ENCODE results near the gene PADI1. TPM values are rescaled to one million over a fixed set of nuclear protein-coding genes. Genes with fewer than 3 reads are reported as not detected.

The PADI1 gene
- total and polyA plus RNA-seq, 3 donors from 2014 or later, result 0.31 to 1.6 TPM; not detected in 1

DNA sequence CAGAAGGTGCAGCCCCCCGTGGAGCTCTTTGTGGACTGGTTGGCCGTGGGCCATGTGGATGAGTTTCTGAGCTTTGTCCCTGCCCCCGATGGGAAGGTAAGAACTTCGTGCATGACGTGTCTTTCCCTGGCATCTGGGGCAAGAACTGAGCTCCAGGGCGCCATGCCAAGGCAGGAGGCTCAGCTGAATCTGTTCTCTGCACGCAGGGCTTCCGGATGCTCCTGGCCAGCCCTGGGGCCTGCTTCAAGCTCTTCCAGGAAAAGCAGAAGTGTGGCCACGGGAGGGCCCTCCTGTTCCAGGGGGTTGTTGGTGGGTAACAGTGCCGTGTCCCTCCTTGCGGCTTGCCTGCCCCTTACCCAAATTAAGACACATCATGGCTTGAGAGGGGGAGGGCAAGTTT lies 71.6 kb downstream of the PADI1 start:
- no peak for DNase-seq
- H3K27me3 ChIP-seq, result no peaks in the 10 kb centered on the region
- H3K27ac ChIP-seq, result no peak overlapping the region
- H3K4me3 ChIP-seq, result no peak overlapping the region
- WGBS, 2 donors, result 82 to 92% methylated on average over 2 to 11 of the region's 11 CpGs
- intact Hi-C loops (cut with DNase I; ENCODE audit: low total_unique reads), result no loop called here
- no peaks in the 10 kb centered on the region for H3K9me3 ChIP-seq
- H3K4me1 ChIP-seq, result no peaks in the 10 kb centered on the region
- TF ChIP-seq, protein P1, sequence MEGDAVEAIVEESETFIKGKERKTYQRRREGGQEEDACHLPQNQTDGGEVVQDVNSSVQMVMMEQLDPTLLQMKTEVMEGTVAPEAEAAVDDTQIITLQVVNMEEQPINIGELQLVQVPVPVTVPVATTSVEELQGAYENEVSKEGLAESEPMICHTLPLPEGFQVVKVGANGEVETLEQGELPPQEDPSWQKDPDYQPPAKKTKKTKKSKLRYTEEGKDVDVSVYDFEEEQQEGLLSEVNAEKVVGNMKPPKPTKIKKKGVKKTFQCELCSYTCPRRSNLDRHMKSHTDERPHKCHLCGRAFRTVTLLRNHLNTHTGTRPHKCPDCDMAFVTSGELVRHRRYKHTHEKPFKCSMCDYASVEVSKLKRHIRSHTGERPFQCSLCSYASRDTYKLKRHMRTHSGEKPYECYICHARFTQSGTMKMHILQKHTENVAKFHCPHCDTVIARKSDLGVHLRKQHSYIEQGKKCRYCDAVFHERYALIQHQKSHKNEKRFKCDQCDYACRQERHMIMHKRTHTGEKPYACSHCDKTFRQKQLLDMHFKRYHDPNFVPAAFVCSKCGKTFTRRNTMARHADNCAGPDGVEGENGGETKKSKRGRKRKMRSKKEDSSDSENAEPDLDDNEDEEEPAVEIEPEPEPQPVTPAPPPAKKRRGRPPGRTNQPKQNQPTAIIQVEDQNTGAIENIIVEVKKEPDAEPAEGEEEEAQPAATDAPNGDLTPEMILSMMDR (IDR thresholded peaks at IDR 0.05), result no peak
- TF ChIP-seq POLR2A (IDR thresholded peaks at IDR 0.05), result no peak
- H3K36me3 ChIP-seq (ENCODE audit: low read depth, missing control alignments), result no peaks in the 10 kb centered on the region

DNA sequence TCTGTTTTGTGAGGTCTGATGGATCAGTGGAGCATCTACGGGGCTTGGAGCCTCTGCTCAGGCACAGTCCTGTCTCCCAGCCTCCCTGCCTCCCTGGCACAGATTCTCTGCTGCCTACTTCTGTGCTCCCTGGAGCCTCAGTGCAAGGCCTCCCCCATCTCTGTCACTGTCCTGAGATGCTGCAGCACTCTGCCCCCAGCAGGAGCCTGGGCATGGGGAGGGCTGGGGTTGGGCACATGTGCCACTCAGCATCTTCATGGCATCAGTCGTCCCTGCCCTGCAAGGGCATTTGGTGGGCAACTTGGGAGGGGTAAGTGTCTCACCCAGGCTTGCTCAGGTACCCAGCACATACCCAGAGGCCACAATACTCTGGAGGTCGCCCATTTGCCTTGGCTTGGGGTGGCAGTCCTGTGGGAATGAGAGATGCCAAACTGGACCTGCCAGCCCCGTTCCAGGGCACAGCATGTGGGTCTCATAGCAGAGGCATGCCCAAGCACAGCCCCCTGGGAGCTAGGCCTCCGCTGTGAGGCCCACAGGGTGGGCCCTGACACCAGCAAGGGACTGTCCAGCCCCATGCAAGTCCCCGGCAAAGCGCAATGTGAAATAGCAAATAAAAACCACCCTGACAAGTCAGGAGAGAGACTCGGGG lies 72.7 kb downstream of the PADI1 start:
- DNase-seq, result no peak
- intact Hi-C loops (cut with DNase I; ENCODE audit: low total_unique reads), result no loop called here
- no peaks in the 10 kb centered on the region for H3K36me3 ChIP-seq (ENCODE audit: low read depth, missing control alignments)
- no peak overlapping the region for H3K4me3 ChIP-seq
- H3K4me1 ChIP-seq, result no peaks in the 10 kb centered on the region
- 80 to 88% methylated on average over 4 to 8 of the region's 8 CpGs for WGBS, 2 donors
- no peak overlapping the region for H3K27ac ChIP-seq
- H3K9me3 ChIP-seq, result no peaks in the 10 kb centered on the region
- no peaks in the 10 kb centered on the region for H3K27me3 ChIP-seq
- no peak for TF ChIP-seq POLR2A (IDR thresholded peaks at IDR 0.05)
- TF ChIP-seq, protein P1 (IDR thresholded peaks at IDR 0.05), result no peak

DNA sequence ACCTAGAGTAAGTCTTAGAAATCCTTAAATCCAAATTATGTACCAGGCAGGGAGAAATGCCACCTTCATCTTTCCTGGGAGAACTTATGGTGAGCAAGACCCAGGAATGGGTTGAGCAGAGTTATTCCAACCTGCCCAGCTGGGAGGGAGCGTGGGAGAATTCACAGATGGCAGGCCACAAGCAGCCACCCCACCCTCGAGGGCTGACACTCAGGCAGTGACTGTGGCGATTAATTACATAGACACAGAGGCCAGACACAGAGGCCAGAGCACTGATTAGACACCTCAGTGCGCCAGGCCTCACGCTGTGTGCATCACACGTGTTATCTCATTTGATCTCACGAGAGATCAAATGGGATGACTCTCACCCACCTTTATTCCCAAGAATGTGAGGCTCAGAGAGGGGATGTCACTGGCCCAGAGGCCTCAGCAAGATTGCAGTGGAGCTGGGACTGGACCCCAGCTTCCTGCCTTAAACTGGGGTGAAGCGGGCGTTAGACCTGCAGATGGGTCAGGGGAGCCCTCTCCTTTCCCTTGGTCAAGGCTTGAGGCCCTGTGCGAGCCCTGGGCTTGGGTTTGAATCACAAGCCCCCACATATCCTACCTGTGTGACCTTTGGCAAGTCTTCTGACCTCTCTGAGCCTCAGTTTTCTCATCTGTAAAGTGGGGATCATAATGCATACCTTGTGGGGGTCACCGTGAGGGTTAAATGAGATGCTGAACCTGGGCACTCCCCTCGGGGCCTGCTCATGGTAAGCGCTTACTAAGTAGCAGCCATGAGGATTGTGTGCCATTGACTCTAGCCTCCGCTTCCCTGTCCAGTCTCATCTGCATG lies 74.3 kb downstream of the PADI1 start:
- TF ChIP-seq, protein P1 (IDR thresholded peaks at IDR 0.05), result no peak
- TF ChIP-seq POLR2A (IDR thresholded peaks at IDR 0.05), result no peak
- H3K27ac ChIP-seq, result no peak overlapping the region
- H3K27me3 ChIP-seq, result no peaks in the 10 kb centered on the region
- H3K9me3 ChIP-seq, result no peaks in the 10 kb centered on the region
- 87 to 91% methylated on average over 13 to 14 of the region's 14 CpGs for WGBS, 2 donors
- no peaks in the 10 kb centered on the region for H3K36me3 ChIP-seq (ENCODE audit: low read depth, missing control alignments)
- no peak for DNase-seq
- intact Hi-C loops (cut with DNase I; ENCODE audit: low total_unique reads), result no loop called here
- no peaks in the 10 kb centered on the region for H3K4me1 ChIP-seq
- H3K4me3 ChIP-seq, result no peak overlapping the region

DNA sequence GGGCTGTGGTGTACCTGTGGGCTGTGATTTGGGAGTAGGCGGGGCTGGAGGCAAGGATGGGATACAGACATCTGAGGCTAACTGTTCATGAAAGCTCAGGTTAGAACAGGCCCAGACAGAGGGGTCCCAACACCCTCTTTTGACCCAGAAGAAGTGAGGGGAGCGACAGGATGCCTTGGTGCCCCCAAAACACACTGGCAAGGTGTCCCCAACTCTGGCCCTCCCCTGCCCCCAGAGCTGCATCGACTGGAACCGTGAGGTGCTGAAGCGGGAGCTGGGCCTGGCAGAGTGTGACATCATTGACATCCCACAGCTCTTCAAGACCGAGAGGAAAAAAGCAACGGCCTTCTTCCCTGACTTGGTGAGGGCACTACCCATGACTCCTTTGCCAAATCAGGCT lies 75.5 kb downstream of the PADI1 start:
- 89 to 91% methylated on average over 6 to 7 of the region's 7 CpGs for WGBS, 2 donors
- H3K9me3 ChIP-seq, result no peaks in the 10 kb centered on the region
- no peak overlapping the region for H3K27ac ChIP-seq
- no peaks in the 10 kb centered on the region for H3K36me3 ChIP-seq (ENCODE audit: low read depth, missing control alignments)
- H3K4me3 ChIP-seq, result no peak overlapping the region
- H3K27me3 ChIP-seq, result no peaks in the 10 kb centered on the region
- TF ChIP-seq POLR2A (IDR thresholded peaks at IDR 0.05), result no peak
- TF ChIP-seq, protein P1 (IDR thresholded peaks at IDR 0.05), result no peak
- intact Hi-C loops (cut with DNase I; ENCODE audit: low total_unique reads), result no loop called here
- H3K4me1 ChIP-seq, result no peaks in the 10 kb centered on the region
- DNase-seq, result no peak

Data from testis (tissue), 3 donors.